Thyroid gland (tissue), 4 donors: Measurements from ENCODE around the gene PHACTR3. TPM values are rescaled to one million over a fixed set of nuclear protein-coding genes. Genes with fewer than 3 reads are reported as not detected.

Experiments
- DNase-seq, 2 donors: peaks; one replicate each; pipeline ENCODE4 v3.0.0-alpha.2; 2019
- H3K27ac ChIP-seq, 3 donors: fragments of 200-600 bp; sonication (generic); 1 replicate in 2 of 3; 2 replicates in 1 of 3; pipeline ENCODE4 v1.5.1; 2016 to 2019; ENCODE audit warnings: mild to moderate bottlenecking in 1 of 3, moderate library complexity in 1 of 3
- H3K27me3 ChIP-seq: fragments of 200-600 bp; sonication (generic); one replicate; pipeline ENCODE4 v1.5.1; 2019
- H3K36me3 ChIP-seq, 2 donors: fragments of 200-600 bp; sonication (generic); one replicate each; pipeline ENCODE4 v1.5.1; 2016 to 2019
- H3K4me1 ChIP-seq, 2 donors: fragments of 200-600 bp; sonication (generic); one replicate each; pipeline ENCODE4 v1.5.1; 2017 to 2019
- H3K4me3 ChIP-seq, 3 donors: fragments of 200-600 bp; sonication (generic); replicated peaks in 1 of 3; 1 replicate in 2 of 3; 2 replicates in 1 of 3; pipeline ENCODE4 v1.5.1; 2016; ENCODE audit warnings: mild to moderate bottlenecking in 1 of 3
- H3K9me3 ChIP-seq: fragments of 200-600 bp; sonication (generic); one replicate; pipeline ENCODE4 v1.5.1; 2017
- POLR2A ChIP-seq, 2 donors: fragments of 450-650 bp; IDR thresholded peaks; one replicate each; pipeline ENCODE4 v1.6.1; 2017; ENCODE audit warnings: antibody characterized with exemption in 2 of 2, mild to moderate bottlenecking in 2 of 2, moderate library complexity in 1 of 2
- WGBS, 2 donors: methylation state at CpG; one replicate each; pipeline ENCODE4 v1.1.5; 2017; 5-methylcytosine and 5-hydroxymethylcytosine counted together
- intact Hi-C: fragments of 100-400 bp; cut with DNase I; formaldehyde crosslinking; loops from one replicate; pipeline ENCODE4 v1.15.1; 2023
- total RNA-seq, 4 donors: library from RNA; depleted of rRNA; stranded (reverse); fragments of >200 nt; gene quantifications; one replicate each; pipeline ENCODE4 v1.2.3, GENCODE V29; 2016
- TF ChIP-seq, protein P1 (sequence below), 6 experiments: fragments of 200-600 bp in 3 of 6; fragments of 450-650 bp in 3 of 6; sonication (generic) in 3 of 6; IDR thresholded peaks; one replicate each; pipeline ENCODE4 v1.5.1; 2016 to 2019; ENCODE audit warnings: antibody characterized with exemption in 6 of 6, mild to moderate bottlenecking in 2 of 6, inconsistent platforms in 1 of 6, moderate library complexity in 1 of 6

PHACTR3 gene
- total RNA-seq, 4 donors from 2014 or later = 2.4 TPM; not detected in 3

DNA sequence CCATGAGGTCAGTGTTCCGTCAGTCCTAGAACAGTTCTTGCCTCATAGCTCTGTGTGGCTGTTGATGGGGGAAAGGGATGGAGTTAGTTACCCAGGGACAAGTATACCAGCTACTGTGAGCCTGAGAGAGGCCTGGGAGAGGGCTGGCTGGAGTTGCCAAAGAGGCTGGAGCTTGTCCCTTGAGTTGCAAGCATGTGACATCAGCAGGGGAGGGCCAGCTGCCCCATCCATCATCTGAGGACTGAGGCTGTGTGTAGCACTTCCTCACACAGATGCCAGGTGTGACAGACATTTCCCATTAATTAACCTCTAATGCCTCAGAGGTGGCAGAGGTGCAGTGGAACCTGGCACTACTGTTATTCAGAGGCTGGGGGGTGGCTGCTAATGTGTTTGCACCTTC, 131.6 kb downstream of the PHACTR3 start:
- Histone ChIP-seq H3K27ac (no peak overlapping the region), H3K4me1 (no peaks in the 10 kb centered on the region), H3K27me3 (no peaks in the 10 kb centered on the region), H3K4me3 (no peak overlapping the region), H3K9me3 (no peaks in the 10 kb centered on the region), H3K36me3 (no peaks in the 10 kb centered on the region)
- intact Hi-C loops = no loop called here
- TF ChIP-seq POLR2A (IDR thresholded peaks at IDR 0.05) = no peak
- TF ChIP-seq, protein P1, sequence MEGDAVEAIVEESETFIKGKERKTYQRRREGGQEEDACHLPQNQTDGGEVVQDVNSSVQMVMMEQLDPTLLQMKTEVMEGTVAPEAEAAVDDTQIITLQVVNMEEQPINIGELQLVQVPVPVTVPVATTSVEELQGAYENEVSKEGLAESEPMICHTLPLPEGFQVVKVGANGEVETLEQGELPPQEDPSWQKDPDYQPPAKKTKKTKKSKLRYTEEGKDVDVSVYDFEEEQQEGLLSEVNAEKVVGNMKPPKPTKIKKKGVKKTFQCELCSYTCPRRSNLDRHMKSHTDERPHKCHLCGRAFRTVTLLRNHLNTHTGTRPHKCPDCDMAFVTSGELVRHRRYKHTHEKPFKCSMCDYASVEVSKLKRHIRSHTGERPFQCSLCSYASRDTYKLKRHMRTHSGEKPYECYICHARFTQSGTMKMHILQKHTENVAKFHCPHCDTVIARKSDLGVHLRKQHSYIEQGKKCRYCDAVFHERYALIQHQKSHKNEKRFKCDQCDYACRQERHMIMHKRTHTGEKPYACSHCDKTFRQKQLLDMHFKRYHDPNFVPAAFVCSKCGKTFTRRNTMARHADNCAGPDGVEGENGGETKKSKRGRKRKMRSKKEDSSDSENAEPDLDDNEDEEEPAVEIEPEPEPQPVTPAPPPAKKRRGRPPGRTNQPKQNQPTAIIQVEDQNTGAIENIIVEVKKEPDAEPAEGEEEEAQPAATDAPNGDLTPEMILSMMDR (IDR thresholded peaks at IDR 0.05) = no peak
- 71 to 78% methylated on average over 1 of the region's 1 CpG for WGBS, 2 donors
- no peak for DNase-seq

DNA sequence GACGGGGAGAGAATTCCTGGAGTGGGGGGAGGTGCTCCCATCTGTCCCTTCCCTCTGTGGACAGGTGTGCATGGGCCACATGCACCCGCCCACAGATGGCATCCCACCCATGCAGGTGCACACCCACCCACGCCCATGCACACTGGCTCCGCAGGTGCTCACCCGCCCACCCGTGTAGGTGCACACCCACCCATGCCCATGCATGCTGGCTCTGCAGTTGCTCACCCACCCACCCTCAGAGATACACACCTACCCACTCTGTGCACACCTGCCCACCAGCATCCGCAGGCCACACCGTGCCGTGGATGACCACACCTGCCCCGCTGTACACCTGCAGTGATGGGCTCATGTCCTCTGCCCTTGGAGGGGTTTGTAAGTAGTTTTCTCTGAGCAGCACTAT, 132.0 kb downstream of the PHACTR3 start:
- no peak overlapping the region for H3K27ac ChIP-seq
- 81 to 82% methylated on average over 8 to 10 of the region's 10 CpGs for WGBS, 2 donors
- intact Hi-C loops = no loop called here
- TF ChIP-seq POLR2A (IDR thresholded peaks at IDR 0.05) = no peak
- TF ChIP-seq, protein P1 (IDR thresholded peaks at IDR 0.05) = no peak
- no peaks in the 10 kb centered on the region for H3K4me1 ChIP-seq
- no peaks in the 10 kb centered on the region for H3K27me3 ChIP-seq
- no peaks in the 10 kb centered on the region for H3K9me3 ChIP-seq
- no peak overlapping the region for H3K4me3 ChIP-seq
- no peaks in the 10 kb centered on the region for H3K36me3 ChIP-seq
- no peak for DNase-seq

DNA sequence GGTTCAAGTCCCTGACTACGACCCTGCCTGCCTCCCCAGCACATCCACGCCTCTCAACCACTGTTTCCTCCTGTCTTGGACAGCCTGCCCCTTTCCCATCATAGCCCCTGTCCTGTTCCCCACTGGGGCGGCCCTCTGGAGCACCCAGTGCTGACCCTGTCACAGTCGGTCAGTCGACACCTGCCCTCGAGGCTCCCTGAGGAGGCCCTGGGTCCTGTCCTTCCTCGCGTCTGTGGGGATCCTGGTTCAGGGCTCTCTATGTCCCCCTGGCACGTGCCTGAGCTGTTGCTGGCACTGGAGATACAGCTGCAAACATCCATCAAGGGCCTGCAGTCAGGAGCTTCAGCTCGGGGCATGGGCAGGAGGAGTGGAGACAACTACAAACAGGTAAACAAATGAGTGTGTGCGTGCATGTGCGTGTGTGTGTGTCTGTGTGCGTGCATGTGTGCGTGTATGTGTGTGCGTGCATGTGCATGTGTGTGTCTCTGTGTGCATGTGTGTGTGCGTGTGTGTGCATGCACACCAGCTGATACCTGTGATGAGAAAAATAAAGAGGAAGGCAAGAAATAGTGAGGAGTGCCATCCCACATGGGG, 132.8 kb downstream of the PHACTR3 start:
- Histone ChIP-seq H3K4me1 (no peaks in the 10 kb centered on the region), H3K27ac (no peak overlapping the region), H3K27me3 (no peaks in the 10 kb centered on the region), H3K36me3 (no peaks in the 10 kb centered on the region), H3K9me3 (no peaks in the 10 kb centered on the region), H3K4me3 (no peak overlapping the region)
- WGBS, 2 donors = 72 to 81% methylated on average over 13 to 16 of the region's 16 CpGs
- no peak for DNase-seq
- TF ChIP-seq, protein P1 (IDR thresholded peaks at IDR 0.05) = no peak
- no peak for TF ChIP-seq POLR2A (IDR thresholded peaks at IDR 0.05)
- intact Hi-C loops = no loop called here

DNA sequence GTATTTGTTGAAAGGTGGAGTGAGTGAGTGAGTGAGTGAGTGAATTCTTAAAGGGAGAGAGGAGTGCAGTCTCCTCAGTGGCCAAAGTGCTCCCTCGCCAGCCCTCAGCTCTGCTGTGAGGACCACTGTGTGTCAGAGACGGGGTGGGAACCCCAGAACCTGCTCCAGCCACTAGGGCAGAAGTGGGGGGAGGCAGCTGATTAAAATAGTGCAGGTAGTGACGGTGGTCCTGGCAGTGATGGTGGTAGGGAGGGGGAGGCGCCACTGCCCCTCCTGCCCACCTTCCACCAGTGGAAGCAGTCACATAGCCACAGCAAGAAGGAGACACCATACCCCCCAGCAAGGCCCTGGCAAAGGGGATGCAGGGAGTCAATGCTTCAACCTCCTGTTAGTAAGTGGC, 133.5 kb downstream of the PHACTR3 start:
- TF ChIP-seq, protein P1 (IDR thresholded peaks at IDR 0.05) = no peak
- TF ChIP-seq POLR2A (IDR thresholded peaks at IDR 0.05) = no peak
- intact Hi-C loops = no loop called here
- no peak for DNase-seq
- no peaks in the 10 kb centered on the region for H3K27me3 ChIP-seq
- no peaks in the 10 kb centered on the region for H3K9me3 ChIP-seq
- no peak overlapping the region for H3K27ac ChIP-seq
- WGBS, 2 donors = 70 to 77% methylated on average over 4 of the region's 4 CpGs
- no peaks in the 10 kb centered on the region for H3K4me1 ChIP-seq
- H3K4me3 ChIP-seq = no peak overlapping the region
- H3K36me3 ChIP-seq = no peaks in the 10 kb centered on the region

DNA sequence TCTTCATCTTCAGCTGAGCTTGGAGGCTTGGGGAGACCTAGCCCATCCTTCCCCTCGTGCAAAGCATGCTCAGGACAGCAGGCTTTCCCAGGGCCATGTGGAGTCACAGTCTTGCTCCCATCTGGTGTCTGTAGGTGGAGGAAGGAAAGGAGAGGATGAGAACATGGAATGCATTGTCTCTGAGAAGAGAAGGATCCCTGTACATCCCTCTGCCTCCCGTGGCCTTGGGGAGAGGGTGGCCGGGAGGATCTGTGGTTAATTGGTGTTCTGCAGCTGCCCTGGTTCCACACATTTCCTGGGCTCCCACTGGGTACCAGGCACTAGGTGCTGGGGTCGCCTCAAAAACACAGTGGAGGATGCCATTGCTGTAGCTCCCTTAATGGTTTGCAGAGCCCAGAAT, 134.5 kb downstream of the PHACTR3 start:
- intact Hi-C loops = no loop called here
- Histone ChIP-seq H3K27me3 (no peaks in the 10 kb centered on the region), H3K36me3 (no peaks in the 10 kb centered on the region), H3K4me3 (no peak overlapping the region), H3K4me1 (no peaks in the 10 kb centered on the region), H3K27ac (no peak overlapping the region), H3K9me3 (no peaks in the 10 kb centered on the region)
- no peak for DNase-seq
- no peak for TF ChIP-seq POLR2A (IDR thresholded peaks at IDR 0.05)
- TF ChIP-seq, protein P1 (IDR thresholded peaks at IDR 0.05) = no peak
- WGBS, 2 donors = 49 to 63% methylated on average over 4 of the region's 4 CpGs
